Natural killer cell (primary cell): ENCODE measurements around the gene MFSD1. TPM values are rescaled to one million over a fixed set of nuclear protein-coding genes. Genes with fewer than 3 reads are reported as not detected.

Experiments used
- ATAC-seq, 3 donors: fragments of 150-1000 bp in 2 of 3; fragments of 200-7000 bp in 1 of 3; cut with Tn5 transposase; 1 replicate in 1 of 3; 2 replicates in 2 of 3; pipeline ENCODE4 v1.10.0; 2021; ENCODE audit warnings: mild to moderate bottlenecking in 2 of 3, moderate library complexity in 2 of 3
- DNase-seq, 2 donors: peaks; one replicate each; pipeline versions ENCODE4 v3.0.0 to v3.0.0-alpha.2; 2013 to 2021; ENCODE audit warnings: mixed read lengths in 1 of 2
- H3K27ac ChIP-seq: one replicate; pipeline ENCODE4 v1.5.1; 2013; ENCODE audit warnings: mild to moderate bottlenecking, low read length
- H3K27me3 ChIP-seq: one replicate; pipeline ENCODE4 v1.6.1; 2013; ENCODE audit warnings: low read length; ENCODE audit not compliant: control insufficient read depth, insufficient read depth
- H3K36me3 ChIP-seq: one replicate; pipeline ENCODE4 v1.6.1; 2013; ENCODE audit warnings: low read length; ENCODE audit not compliant: control insufficient read depth, insufficient read depth
- H3K4me1 ChIP-seq: one replicate; pipeline ENCODE4 v1.6.1; 2013; ENCODE audit warnings: low read length; ENCODE audit not compliant: control insufficient read depth, insufficient read depth
- H3K4me3 ChIP-seq: one replicate; pipeline ENCODE4 v1.5.1; 2013; ENCODE audit warnings: low read length
- H3K9me3 ChIP-seq: one replicate; pipeline ENCODE4 v1.6.1; 2013; ENCODE audit warnings: low read length; ENCODE audit not compliant: control insufficient read depth, insufficient read depth
- H3K27ac Mint-ChIP-seq, 2 donors: one replicate each; pipeline ENCODE4 v1.8.0; 2022; ENCODE audit warnings: mild to moderate bottlenecking in 2 of 2, mixed read lengths in 2 of 2, moderate library complexity in 1 of 2
- H3K27me3 Mint-ChIP-seq, 2 donors: one replicate each; pipeline ENCODE4 v1.8.0; 2022; ENCODE audit warnings: low read depth in 2 of 2, mixed read lengths in 2 of 2
- H3K36me3 Mint-ChIP-seq: one replicate; pipeline ENCODE4 v1.8.0; 2022; ENCODE audit warnings: mixed read lengths
- H3K4me1 Mint-ChIP-seq, 2 donors: one replicate each; pipeline ENCODE4 v1.8.0; 2022; ENCODE audit warnings: mixed read lengths in 2 of 2
- H3K4me3 Mint-ChIP-seq: one replicate; pipeline ENCODE4 v1.8.0; 2022; ENCODE audit warnings: mild to moderate bottlenecking, moderate library complexity, mixed read lengths
- H3K9me3 Mint-ChIP-seq, 2 donors: one replicate each; pipeline ENCODE4 v1.8.0; 2022; ENCODE audit warnings: mixed read lengths in 2 of 2
- CTCF ChIP-seq: fragments of 200-600 bp; IDR thresholded peaks from one replicate; pipeline ENCODE4 v1.8.0; 2022; ENCODE audit warnings: antibody characterized with exemption
- WGBS: methylation state at CpG from one replicate; pipeline ENCODE4 v1.1.7; 2013; ENCODE audit warnings: missing lambda C conversion rate; ENCODE audit not compliant: insufficient coverage; 5-methylcytosine and 5-hydroxymethylcytosine counted together
- intact Hi-C: fragments of 100-400 bp; cut with micrococcal nuclease; formaldehyde crosslinking; loops from one replicate; pipeline ENCODE4 v1.14.2; 2022
- total RNA-seq, 4 donors: library from RNA; stranded (reverse); fragments of 120-200 nt in 1 of 4; gene quantifications; one replicate each; pipeline versions ENCODE4 v1.2.3 to v1.2.4, GENCODE V29; 2013 to 2022

The MFSD1 gene
- total RNA-seq, 3 donors from 2014 or later (not counting 1 experiment from before 2014, with no cell fraction given) = 27.3 to 37.3 (median 33.6) TPM

- H3K27me3 ChIP-seq = no peaks in the 10 kb centered on the region
- intact Hi-C loops = loop anchor here (2.0 kb wide), 1 partner anchor 158 kb away; the partner anchor contains the start of gene GFM1
- H3K27ac ChIP-seq = peak overlapping the region; percentile 72
- H3K4me3 ChIP-seq = peak overlapping the region; percentile 79
- no peaks in the 10 kb centered on the region for H3K36me3 Mint-ChIP-seq
- peaks cover 28 to 31% of the 10 kb centered on the region in 2 donors for H3K4me1 Mint-ChIP-seq
- no peak for TF ChIP-seq CTCF
- whole genome bisulfite sequencing = 13% methylated on average over 18 of the region's 25 CpGs
- no peaks in the 10 kb centered on the region for H3K9me3 Mint-ChIP-seq
- peak overlapping the region; percentile 80 to 89 for H3K27ac Mint-ChIP-seq
- H3K4me1 ChIP-seq = peaks cover 17% of the 10 kb centered on the region
- peak in 1 of 2 donors; percentile 50 for DNase-seq
- peak overlapping the region; percentile 90 for H3K4me3 Mint-ChIP-seq
- no peaks in the 10 kb centered on the region for H3K27me3 Mint-ChIP-seq
- peaks cover 11% of the 10 kb centered on the region for H3K36me3 ChIP-seq
- ATAC-seq = peak in 2 of 3 donors; percentile 6 to 48
- H3K9me3 ChIP-seq = no peaks in the 10 kb centered on the region
Measured at GRCh38 chr3:158802409-158803268, 785 bp downstream of the MFSD1 start.

DNA sequence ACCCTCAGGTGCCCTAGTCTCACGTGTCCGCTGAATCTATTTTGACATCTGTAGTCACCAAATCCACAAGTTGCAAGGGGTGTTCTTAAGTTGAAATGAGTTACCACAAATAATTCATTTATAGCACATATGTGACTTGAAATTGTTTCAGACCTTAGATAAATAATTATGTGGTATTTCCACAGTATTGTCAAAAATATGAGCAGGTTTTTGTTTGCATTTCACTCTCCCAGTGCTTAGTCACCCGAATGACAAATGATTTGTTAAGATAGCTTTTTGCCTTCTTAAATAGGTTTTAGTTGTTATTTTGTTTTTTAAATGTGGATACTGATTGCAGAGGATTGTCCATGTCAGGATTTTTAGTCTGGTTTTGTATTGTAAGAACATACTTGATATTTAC lies 2.6 kb downstream of the MFSD1 start:
- peaks cover 17% of the 10 kb centered on the region for H3K4me1 ChIP-seq
- Mint-ChIP-seq H3K9me3 (no peaks in the 10 kb centered on the region), H3K27me3 (no peaks in the 10 kb centered on the region), H3K4me3 (no peak overlapping the region), H3K36me3 (no peaks in the 10 kb centered on the region), H3K4me1 (peaks cover 31 to 38% of the 10 kb centered on the region in 2 donors), H3K27ac (no peak overlapping the region)
- H3K4me3 ChIP-seq = no peak overlapping the region
- H3K36me3 ChIP-seq = peaks cover 25% of the 10 kb centered on the region
- ATAC-seq = no peak
- no peaks in the 10 kb centered on the region for H3K9me3 ChIP-seq
- intact Hi-C loops = no loop called here
- WGBS = 86% methylated on average over 3 of the region's 3 CpGs
- DNase-seq = no peak
- no peak for TF ChIP-seq CTCF
- H3K27me3 ChIP-seq = no peaks in the 10 kb centered on the region
- no peak overlapping the region for H3K27ac ChIP-seq

DNA sequence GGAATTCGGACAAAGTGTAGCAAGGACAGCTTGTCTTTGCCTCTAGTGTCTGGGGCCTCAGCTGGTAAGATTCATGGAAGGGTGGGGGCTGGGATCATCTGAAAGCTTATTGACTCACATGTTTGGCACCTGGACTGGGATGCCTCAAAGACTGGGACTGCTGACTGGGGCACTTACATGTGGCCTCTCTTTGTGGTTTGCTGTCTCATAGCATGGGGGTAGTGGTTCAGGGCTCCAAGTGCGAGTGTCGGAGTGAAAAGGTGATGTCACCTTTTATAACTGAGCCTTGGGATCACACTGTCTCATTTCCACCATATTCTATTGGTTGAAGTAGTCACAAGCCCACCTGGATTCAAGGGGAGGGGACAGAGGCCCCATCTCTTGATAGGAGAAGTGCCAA lies 6.8 kb downstream of the MFSD1 start:
- Histone ChIP-seq H3K27me3 (no peaks in the 10 kb centered on the region), H3K4me3 (no peak overlapping the region), H3K27ac (no peak overlapping the region), H3K4me1 (no peaks in the 10 kb centered on the region), H3K36me3 (peaks cover 54% of the 10 kb centered on the region), H3K9me3 (no peaks in the 10 kb centered on the region)
- H3K27ac Mint-ChIP-seq = no peak overlapping the region
- no peaks in the 10 kb centered on the region for H3K9me3 Mint-ChIP-seq
- 92% methylated on average over 1 of the region's 3 CpGs for WGBS
- H3K36me3 Mint-ChIP-seq = peaks cover 7% of the 10 kb centered on the region
- no peak overlapping the region for H3K4me3 Mint-ChIP-seq
- H3K27me3 Mint-ChIP-seq = no peaks in the 10 kb centered on the region
- ATAC-seq (no peak), DNase-seq (no peak)
- intact Hi-C loops = no loop called here
- no peak for TF ChIP-seq CTCF
- H3K4me1 Mint-ChIP-seq = peaks cover 12 to 28% of the 10 kb centered on the region in 2 donors
